A673 (cell line): Measurements from ENCODE around the gene INPP5F. TPM values are rescaled to one million over a fixed set of nuclear protein-coding genes. Genes with fewer than 3 reads are reported as not detected.
A peak's percentile ranks its signal among the peaks of the same experiment; 100 is the strongest.

Experiments used
- BruUV-seq: library from RNA; stranded (reverse); fragments of 400-500 nt; replicated peaks from 2 replicates; lab custom pipeline; 2021; lab: Mats Ljungman, UMichigan
- CTCF ChIA-PET: fragments of 300-600 bp; sonication (Branson Sonifier 250); formaldehyde crosslinking; loops from one replicate; lab custom pipeline; 2022; ENCODE audit warnings: antibody characterized with exemption; lab: Charles Lee
- POLR2A ChIA-PET: fragments of 300-600 bp; sonication (Branson Sonifier 250); formaldehyde crosslinking; loops from one replicate; lab custom pipeline; 2022; ENCODE audit warnings: antibody characterized with exemption; ENCODE audit not compliant: low non-redundant PET; lab: Charles Lee
- DNase-seq: peaks from one replicate; pipeline ENCODE4 v3.0.0-alpha.2; 2015; ENCODE audit warnings: low spot score
- H3K27ac ChIP-seq: fragments of 200-600 bp; sonication (generic); 2 replicates; pipeline ENCODE4 v1.5.1; 2016; ENCODE audit warnings: mixed run types, low read depth, mild to moderate bottlenecking, mixed read lengths, antibody characterized with exemption, low read length; ENCODE audit not compliant: poor library complexity, severe bottlenecking
- H3K27me3 ChIP-seq: fragments of 200-600 bp; sonication (generic); replicated peaks from 2 replicates; pipeline ENCODE4 v1.6.1; 2017; ENCODE audit warnings: mixed run types, low read depth, mild to moderate bottlenecking, mixed read lengths, antibody characterized with exemption, low read length; ENCODE audit not compliant: insufficient read depth, poor library complexity
- H3K36me3 ChIP-seq: fragments of 200-600 bp; sonication (generic); 2 replicates; pipeline ENCODE4 v1.6.1; 2016; ENCODE audit warnings: mixed run types, mild to moderate bottlenecking, mixed read lengths, antibody characterized with exemption, low read length; ENCODE audit not compliant: insufficient read depth, poor library complexity, severe bottlenecking
- H3K4me1 ChIP-seq: fragments of 200-600 bp; sonication (generic); 2 replicates; pipeline ENCODE4 v1.6.1; 2017; ENCODE audit warnings: mixed run types, mild to moderate bottlenecking, mixed read lengths, antibody characterized with exemption, low read length; ENCODE audit not compliant: insufficient read depth, poor library complexity, severe bottlenecking
- H3K4me3 ChIP-seq: fragments of 200-600 bp; sonication (generic); 2 replicates; pipeline ENCODE4 v1.5.1; 2016; ENCODE audit warnings: low read depth, mixed run types, mild to moderate bottlenecking, mixed read lengths, low read length; ENCODE audit not compliant: poor library complexity, severe bottlenecking
- H3K9me3 ChIP-seq: fragments of 200-600 bp; sonication (generic); 2 replicates; pipeline ENCODE4 v1.6.1; 2016; ENCODE audit warnings: mixed run types, low read depth, mild to moderate bottlenecking, mixed read lengths, antibody characterized with exemption, low read length; ENCODE audit not compliant: poor library complexity, severe bottlenecking
- EZH2 ChIP-seq: fragments of 200-600 bp; sonication (generic); IDR thresholded peaks from 2 replicates; pipeline ENCODE4 v1.6.1; 2017; ENCODE audit warnings: borderline replicate concordance, low read depth, mild to moderate bottlenecking, mixed read lengths, antibody characterized with exemption, low read length; ENCODE audit not compliant: poor library complexity, severe bottlenecking
- intact Hi-C: fragments of 100-400 bp; cut with micrococcal nuclease; formaldehyde crosslinking; loops from one replicate; pipeline ENCODE4 v1.10.0; 2022; ENCODE audit not compliant: unreplicated experiment
- total RNA-seq: library from RNA; stranded (reverse); gene quantifications from 2 replicates; pipeline ENCODE4 v1.2.3, GENCODE V29; 2021
- TF ChIP-seq, protein P1 (sequence below): fragments of 300-800, 200-600 bp; sonication (generic); conservative IDR thresholded peaks from 2 replicates; pipeline ENCODE4 v1.5.1; 2017; ENCODE audit warnings: low read depth, mild to moderate bottlenecking, antibody characterized with exemption, low read length, moderate library complexity, mixed read lengths

INPP5F gene
- total RNA-seq, 1 experiment from 2014 or later, result 22.0 TPM

GRCh38 chr10:119803264-119803663 lies 77.4 kb downstream of the INPP5F start:
- H3K9me3 ChIP-seq, result no peaks in the 10 kb centered on the region
- CTCF ChIA-PET, result no interaction called here
- H3K36me3 ChIP-seq, result no peaks in the 10 kb centered on the region
- POLR2A ChIA-PET, result no interaction called here
- no peak overlapping the region for H3K4me3 ChIP-seq
- no peaks in the 10 kb centered on the region for H3K27me3 ChIP-seq
- DNase-seq, result no peak
- H3K27ac ChIP-seq, result no peak overlapping the region
- peaks cover 34% of the 10 kb centered on the region for H3K4me1 ChIP-seq
- intact Hi-C loops, result no loop called here
- BruUV-seq, result no TSS peak
- TF ChIP-seq, protein P1, sequence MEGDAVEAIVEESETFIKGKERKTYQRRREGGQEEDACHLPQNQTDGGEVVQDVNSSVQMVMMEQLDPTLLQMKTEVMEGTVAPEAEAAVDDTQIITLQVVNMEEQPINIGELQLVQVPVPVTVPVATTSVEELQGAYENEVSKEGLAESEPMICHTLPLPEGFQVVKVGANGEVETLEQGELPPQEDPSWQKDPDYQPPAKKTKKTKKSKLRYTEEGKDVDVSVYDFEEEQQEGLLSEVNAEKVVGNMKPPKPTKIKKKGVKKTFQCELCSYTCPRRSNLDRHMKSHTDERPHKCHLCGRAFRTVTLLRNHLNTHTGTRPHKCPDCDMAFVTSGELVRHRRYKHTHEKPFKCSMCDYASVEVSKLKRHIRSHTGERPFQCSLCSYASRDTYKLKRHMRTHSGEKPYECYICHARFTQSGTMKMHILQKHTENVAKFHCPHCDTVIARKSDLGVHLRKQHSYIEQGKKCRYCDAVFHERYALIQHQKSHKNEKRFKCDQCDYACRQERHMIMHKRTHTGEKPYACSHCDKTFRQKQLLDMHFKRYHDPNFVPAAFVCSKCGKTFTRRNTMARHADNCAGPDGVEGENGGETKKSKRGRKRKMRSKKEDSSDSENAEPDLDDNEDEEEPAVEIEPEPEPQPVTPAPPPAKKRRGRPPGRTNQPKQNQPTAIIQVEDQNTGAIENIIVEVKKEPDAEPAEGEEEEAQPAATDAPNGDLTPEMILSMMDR, result no peak
- no peak for TF ChIP-seq EZH2

DNA sequence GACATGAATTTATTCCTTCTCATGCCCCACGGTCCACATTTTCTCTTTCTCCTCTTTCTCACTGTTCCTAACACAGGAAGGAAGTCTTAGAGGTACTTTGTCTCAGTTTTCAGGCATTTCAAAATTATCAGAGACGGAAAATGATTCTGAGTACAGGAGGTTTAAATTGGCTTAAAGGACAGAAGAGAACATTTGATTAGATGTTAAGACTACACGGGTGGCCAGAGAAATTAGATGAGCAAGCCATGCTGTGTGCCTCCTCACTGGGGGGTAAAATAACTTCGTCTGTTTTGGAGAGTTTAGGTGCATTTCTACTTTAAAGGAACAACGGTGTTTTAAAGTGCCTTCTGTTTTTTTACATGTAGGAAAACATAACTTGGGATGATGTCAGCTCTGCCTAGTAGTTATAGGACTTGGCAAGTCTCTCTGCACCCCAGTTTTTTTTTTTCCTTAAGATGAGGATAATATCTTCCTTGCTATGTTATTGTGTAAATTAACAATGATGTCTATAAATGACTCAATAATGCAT lies 79.9 kb downstream of the INPP5F start:
- no peak overlapping the region for H3K4me3 ChIP-seq
- DNase-seq, result peak; percentile 85
- BruUV-seq, result no TSS peak
- no peaks in the 10 kb centered on the region for H3K36me3 ChIP-seq
- H3K4me1 ChIP-seq, result peaks cover 34% of the 10 kb centered on the region
- TF ChIP-seq EZH2, result no peak
- TF ChIP-seq, protein P1, result no peak
- ChIA-PET CTCF (no interaction called here), POLR2A (interaction anchor here (0.6 kb wide), 1 partner anchor 25 kb away, joined by 6 read pairs; no protein-coding TSS in a partner anchor)
- no peaks in the 10 kb centered on the region for H3K27me3 ChIP-seq
- H3K27ac ChIP-seq, result peak overlapping the region; percentile 76
- H3K9me3 ChIP-seq, result no peaks in the 10 kb centered on the region
- intact Hi-C loops, result no loop called here

- TF ChIP-seq, protein P1, result no peak
- TF ChIP-seq EZH2, result no peak
- no peak overlapping the region for H3K27ac ChIP-seq
- peaks cover 39% of the 10 kb centered on the region for H3K4me1 ChIP-seq
- CTCF ChIA-PET, result no interaction called here
- no peaks in the 10 kb centered on the region for H3K9me3 ChIP-seq
- DNase-seq, result no peak
- no TSS peak for BruUV-seq
- H3K4me3 ChIP-seq, result no peak overlapping the region
- intact Hi-C loops, result no loop called here
- no peaks in the 10 kb centered on the region for H3K27me3 ChIP-seq
- POLR2A ChIA-PET, result no interaction called here
- H3K36me3 ChIP-seq, result no peaks in the 10 kb centered on the region
Observed at GRCh38 chr10:119806334-119807130, 80.7 kb downstream of the INPP5F start.
